Activated T-cell treated with anti-CD3 and anti-CD28 coated beads, Interleukin-2, amount 50 U/mL, for 24 hours (primary cell): Measurements from ENCODE around the gene ZBTB24.
A peak's percentile ranks its signal among the peaks of the same experiment; 100 is the strongest.
"Not testable (repeated sequence)": the region's sequence is repeated elsewhere in the genome, so short reads cannot be mapped to it uniquely, and the experiment has no call there.

ENCODE experiments used
- DNase-seq: peaks from one replicate; pipeline ENCODE4 v3.0.0-alpha.2; 2020
- H3K27ac Mint-ChIP-seq: 2 replicates; pipeline ENCODE4 v1.8.0; 2020; ENCODE audit warnings: mild to moderate bottlenecking, mixed read lengths
- H3K27me3 Mint-ChIP-seq: 2 replicates; pipeline ENCODE4 v1.8.0; 2020; ENCODE audit warnings: mixed read lengths
- H3K36me3 Mint-ChIP-seq: 2 replicates; pipeline ENCODE4 v1.8.0; 2020; ENCODE audit warnings: low read depth, mixed read lengths
- H3K4me1 Mint-ChIP-seq: 2 replicates; pipeline ENCODE4 v1.8.0; 2020; ENCODE audit warnings: low read depth, mixed read lengths
- H3K4me3 Mint-ChIP-seq: 2 replicates; pipeline ENCODE4 v1.8.0; 2020; ENCODE audit warnings: mild to moderate bottlenecking, moderate library complexity, mixed read lengths
- H3K9me3 Mint-ChIP-seq: 2 replicates; pipeline ENCODE4 v1.8.0; 2020; ENCODE audit warnings: mixed read lengths

Gene ZBTB24

DNA sequence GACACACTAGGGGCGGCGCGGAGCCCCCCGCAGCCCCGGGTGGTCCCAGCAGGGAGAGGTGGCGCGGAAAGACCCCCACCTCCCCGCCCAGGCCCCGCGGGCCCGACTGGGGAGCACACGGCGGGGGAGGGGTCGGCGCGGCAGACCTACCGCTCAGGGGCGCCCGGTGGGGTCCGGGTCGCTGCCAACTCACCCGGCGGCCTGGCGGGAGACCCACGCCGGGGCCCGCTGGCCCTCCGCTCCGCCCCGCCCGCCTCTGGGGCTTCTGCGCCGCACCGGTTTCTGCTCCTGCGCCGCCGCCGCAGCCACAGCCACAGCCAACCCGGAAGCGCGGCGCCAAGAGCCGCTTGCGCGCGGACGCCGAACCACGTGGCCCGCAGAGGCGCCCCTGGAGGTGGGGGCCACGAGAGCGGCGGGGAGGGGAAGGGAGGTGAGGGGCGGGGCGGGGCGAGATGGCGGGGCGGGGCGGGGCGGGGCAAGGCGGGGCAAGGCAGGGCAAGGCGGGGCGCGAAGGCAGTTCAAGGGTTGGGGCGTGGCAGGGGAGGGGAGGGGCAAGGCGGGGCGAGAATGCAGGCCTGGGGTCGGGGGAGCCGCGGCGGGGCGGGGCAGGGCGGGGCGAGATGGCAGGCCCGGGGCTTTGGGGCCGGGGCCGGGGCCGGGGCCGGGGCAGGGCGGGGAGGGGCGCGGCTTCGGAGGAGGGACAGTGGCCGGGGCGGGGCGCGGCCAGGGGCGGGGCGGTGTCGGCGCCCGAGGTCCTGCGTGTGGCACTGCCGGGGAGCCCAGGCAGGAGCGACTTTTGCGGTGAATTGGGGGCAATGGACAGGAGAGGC is at the start of gene ZBTB24:
ZBTB24 (minus strand) TSS at position 315 of the 830 bp plus-strand sequence. CDS start 1,193 bp downstream, outside the sequence.
- Mint-ChIP-seq H3K9me3 (no peaks in the 10 kb centered on the region), H3K4me1 (peaks cover 54% of the 10 kb centered on the region), H3K27me3 (no peaks in the 10 kb centered on the region), H3K36me3 (peaks cover 42% of the 10 kb centered on the region), H3K27ac (peak within 1 kb of the TSS; percentile 89), H3K4me3 (peak within 1 kb of the TSS; percentile 94)
- peak; percentile 88 for DNase-seq

DNA sequence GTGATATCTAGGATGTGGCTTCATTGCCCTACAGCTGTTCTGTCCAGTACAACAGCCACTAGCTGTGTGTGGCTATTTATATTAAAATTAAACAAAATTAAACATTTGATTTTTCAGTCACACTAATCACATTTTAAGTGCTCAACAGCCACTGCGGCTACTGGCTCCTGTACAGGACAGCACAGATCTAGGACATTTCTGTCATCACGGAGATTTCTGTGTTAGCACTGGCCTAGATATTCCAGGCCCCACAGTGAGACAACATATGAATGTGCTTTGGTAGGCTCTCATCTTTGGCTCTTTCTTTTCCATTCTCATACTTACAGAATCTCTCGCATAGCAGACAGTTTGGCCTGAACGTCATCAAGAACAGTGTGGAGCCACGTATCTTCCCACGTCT is 48.4 kb upstream of the ZBTB24 start:
- Mint-ChIP-seq H3K36me3 (no peaks in the 10 kb centered on the region), H3K9me3 (no peaks in the 10 kb centered on the region), H3K4me1 (no peaks in the 10 kb centered on the region), H3K27me3 (no peaks in the 10 kb centered on the region), H3K27ac (no peak overlapping the region), H3K4me3 (no peak overlapping the region)
- no peak for DNase-seq

DNA sequence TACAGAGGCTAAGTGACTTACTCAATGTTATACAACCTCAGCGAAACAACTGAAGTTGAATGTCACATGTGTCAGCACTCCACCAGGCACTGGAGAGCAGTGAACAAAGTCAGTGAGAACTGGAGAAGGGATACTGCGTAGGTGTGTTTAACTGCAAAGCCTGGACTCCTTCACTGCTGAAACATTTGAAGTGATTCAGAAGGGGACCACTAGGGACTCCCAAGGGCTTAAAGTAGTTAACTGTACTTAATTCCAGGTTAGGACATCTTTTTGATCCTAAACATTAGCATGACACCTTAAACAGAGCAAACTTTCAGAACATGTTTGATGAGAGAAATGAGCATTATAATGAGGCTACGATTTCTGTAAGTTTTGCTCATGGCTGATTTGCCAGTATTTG is 45.0 kb upstream of the ZBTB24 start:
- H3K9me3 Mint-ChIP-seq, result peaks cover 7% of the 10 kb centered on the region
- H3K27ac Mint-ChIP-seq, result no peak overlapping the region
- no peak for DNase-seq
- H3K4me3 Mint-ChIP-seq, result no peak overlapping the region
- no peaks in the 10 kb centered on the region for H3K27me3 Mint-ChIP-seq
- peaks cover 4% of the 10 kb centered on the region for H3K36me3 Mint-ChIP-seq
- no peaks in the 10 kb centered on the region for H3K4me1 Mint-ChIP-seq

DNA sequence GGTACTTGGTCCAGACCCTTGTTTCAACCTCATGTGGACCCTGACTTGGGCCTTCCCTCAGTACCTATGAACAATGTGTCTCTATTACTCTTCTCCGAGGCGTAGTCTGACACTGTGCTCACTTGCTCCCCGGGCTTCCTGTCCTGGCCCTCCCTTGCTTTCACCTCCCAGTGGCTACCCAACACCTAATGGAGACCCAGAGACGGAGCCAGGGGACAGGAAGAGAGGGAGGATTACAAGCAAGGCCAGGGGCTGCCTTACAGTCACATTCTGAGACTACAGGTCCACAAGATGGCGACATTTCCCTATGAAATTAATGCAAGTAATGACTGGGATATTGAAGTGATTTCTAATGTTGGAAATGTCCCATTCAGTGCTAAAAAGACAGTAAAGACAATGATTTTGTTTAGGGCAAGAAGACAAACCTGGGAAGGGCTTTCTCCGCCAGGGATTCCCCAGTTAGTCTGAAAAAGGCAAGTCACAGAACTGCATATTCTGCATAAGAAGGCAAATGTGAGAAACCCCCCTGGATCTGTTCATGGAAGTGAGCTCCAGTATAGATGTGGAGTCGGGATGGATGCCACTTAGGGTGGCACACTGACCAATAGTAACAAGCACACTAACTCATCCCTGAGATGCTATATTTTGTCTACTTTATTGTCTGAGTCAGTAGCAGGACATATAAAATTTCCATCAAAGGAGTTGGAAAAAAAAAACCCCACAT is 44.0 kb upstream of the ZBTB24 start:
- no peak overlapping the region for H3K4me3 Mint-ChIP-seq
- H3K9me3 Mint-ChIP-seq, result peaks cover 7% of the 10 kb centered on the region
- no peaks in the 10 kb centered on the region for H3K27me3 Mint-ChIP-seq
- DNase-seq, result peak; percentile 55
- no peaks in the 10 kb centered on the region for H3K4me1 Mint-ChIP-seq
- H3K27ac Mint-ChIP-seq, result no peak overlapping the region
- H3K36me3 Mint-ChIP-seq, result peaks cover 4% of the 10 kb centered on the region

DNA sequence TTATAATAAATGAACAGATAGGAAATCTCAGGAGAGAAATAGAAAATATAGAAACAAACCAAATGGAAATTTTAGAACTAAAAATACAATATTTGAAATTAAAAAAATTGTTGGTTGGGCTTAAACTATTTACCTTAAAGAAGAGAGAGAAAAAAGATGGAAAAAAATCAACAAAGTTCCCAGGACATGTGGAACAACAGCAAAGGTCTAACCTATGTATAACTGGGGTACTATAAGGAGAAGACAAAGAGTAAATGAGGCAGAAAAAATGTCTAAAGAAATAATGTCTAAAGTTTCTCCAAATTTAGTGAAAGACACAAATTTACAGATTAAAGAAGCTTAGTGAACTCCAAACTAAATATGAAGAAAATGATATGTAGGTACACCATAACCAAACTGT is 41.1 kb upstream of the ZBTB24 start:
- Mint-ChIP-seq H3K36me3 (peaks cover 4% of the 10 kb centered on the region), H3K27me3 (no peaks in the 10 kb centered on the region), H3K4me1 (peaks cover 1% of the 10 kb centered on the region), H3K27ac (no peak overlapping the region), H3K4me3 (no peak overlapping the region), H3K9me3 (peaks cover 7% of the 10 kb centered on the region)
- no peak for DNase-seq

DNA sequence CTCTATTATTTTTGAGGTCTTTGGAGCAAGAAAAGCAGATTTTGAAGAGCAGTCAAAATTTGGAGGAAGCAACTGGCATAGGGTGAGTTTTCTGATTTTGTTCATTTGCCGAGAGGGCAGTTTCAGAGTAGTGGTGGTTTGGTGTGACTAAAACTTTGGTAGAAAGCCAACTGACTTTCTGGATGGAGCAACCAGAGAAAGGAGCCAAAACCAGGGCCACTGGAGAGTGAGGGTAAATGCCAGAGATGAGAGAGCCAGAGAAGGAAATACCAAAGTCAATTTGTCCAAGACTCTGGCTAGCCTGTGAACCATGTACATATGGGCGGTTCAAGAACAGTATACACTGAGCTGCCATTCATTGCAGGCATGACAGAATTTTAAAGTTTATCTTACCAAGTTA is 40.5 kb upstream of the ZBTB24 start:
- H3K27me3 Mint-ChIP-seq, result no peaks in the 10 kb centered on the region
- H3K36me3 Mint-ChIP-seq, result peaks cover 4% of the 10 kb centered on the region
- peaks cover 7% of the 10 kb centered on the region for H3K9me3 Mint-ChIP-seq
- peaks cover 1% of the 10 kb centered on the region for H3K4me1 Mint-ChIP-seq
- no peak for DNase-seq
- no peak overlapping the region for H3K27ac Mint-ChIP-seq
- H3K4me3 Mint-ChIP-seq, result no peak overlapping the region

DNA sequence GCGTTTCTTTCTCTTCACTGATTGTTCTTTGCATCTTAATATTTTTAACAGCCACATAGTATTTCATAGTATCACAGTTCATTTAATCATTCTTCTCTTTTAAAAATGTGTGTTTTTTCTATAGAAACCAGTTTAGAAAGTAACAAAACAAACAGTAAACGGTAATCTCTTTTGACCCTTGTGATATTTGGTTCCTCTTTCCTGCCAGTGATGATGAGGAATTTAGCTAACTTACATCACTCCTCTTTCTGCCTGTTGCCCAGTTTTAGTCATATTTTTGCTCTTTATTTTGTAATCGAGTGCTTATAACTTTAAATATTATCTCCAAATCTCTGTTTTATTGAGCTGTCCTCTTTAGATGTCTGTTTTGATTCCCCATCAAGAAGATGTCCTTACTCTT is 38.1 kb upstream of the ZBTB24 start:
- Mint-ChIP-seq H3K36me3 (peaks cover 4% of the 10 kb centered on the region), H3K4me3 (no peak overlapping the region), H3K9me3 (peaks cover 7% of the 10 kb centered on the region), H3K4me1 (peaks cover 15% of the 10 kb centered on the region), H3K27me3 (no peaks in the 10 kb centered on the region), H3K27ac (no peak overlapping the region)
- no peak for DNase-seq

DNA sequence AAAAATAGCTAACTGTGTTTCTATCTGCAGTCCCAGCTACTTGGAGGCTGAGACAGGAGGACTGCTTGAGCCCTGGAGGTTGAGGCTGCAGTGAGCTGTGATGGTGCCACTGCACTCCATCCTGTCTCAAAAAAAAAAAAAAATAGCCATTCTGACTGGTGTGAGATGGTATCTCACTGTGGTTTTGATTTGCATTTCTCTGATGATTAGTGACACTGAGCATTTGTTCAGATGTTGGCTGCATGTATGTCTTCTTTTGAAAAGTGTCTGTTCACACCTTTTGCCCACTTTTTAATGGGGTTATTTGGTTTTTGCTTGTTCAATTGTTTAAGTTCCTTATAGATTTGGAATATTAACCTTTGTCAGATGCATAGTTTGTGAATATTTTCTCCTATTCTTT is 36.6 kb upstream of the ZBTB24 start:
- peaks cover 29% of the 10 kb centered on the region for H3K4me1 Mint-ChIP-seq
- H3K36me3 Mint-ChIP-seq, H3K4me3 Mint-ChIP-seq, DNase-seq, H3K27me3 Mint-ChIP-seq, H3K9me3 Mint-ChIP-seq, H3K27ac Mint-ChIP-seq: not testable (repeated sequence)

DNA sequence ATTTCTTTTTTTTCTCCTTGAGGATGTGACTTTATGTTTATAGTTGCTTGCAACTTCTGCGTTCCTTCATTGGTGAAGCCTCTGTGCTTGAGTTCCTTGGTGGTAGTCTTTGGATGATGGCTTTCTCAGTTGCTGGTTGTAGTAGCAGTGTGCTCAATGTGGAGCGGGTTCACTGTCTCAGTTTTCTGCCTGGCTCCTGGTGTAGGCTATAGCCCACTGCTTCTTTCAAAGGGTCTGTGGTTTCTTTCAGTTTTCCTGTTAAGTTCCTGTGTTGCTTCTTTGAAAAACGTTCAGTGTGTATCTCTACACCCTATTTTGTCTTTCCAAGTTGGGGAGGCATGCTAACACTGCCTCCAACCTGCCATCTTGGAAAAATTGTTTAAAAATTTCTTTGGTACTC is 33.9 kb upstream of the ZBTB24 start:
- Mint-ChIP-seq H3K4me3 (no peak overlapping the region), H3K27me3 (no peaks in the 10 kb centered on the region)
- no peak for DNase-seq

DNA sequence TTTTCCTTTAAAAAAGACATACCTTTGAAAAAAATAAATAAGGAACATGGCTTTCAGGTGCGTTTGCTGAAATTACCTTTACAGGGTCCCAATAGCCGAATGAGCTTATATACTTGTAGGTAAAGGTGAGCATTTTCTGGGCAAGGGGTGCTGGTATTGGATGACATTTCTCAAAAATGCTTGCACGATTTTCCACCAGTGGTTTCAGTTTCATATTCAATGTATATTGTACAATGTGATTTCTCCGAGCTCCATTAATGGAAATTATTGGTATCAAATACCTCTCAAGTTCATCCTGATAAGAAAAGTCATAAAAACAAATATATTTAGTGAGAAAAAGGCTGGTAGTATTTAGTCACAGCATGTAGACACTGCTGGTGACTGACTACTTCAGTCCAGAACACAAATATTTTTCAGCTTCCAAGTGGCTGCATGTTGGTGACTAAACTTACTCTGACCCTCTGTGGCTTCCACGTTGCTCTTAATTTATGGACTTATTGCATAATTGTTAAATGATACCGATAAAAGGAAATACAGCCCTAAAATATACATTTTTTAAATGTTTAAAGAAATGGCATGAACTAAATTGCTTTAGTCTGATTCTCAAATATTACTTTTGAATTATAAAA is 32.9 kb upstream of the ZBTB24 start:
- H3K36me3 Mint-ChIP-seq, result no peaks in the 10 kb centered on the region
- DNase-seq, result no peak
- peaks cover 37% of the 10 kb centered on the region for H3K4me1 Mint-ChIP-seq
- no peaks in the 10 kb centered on the region for H3K27me3 Mint-ChIP-seq
- H3K27ac Mint-ChIP-seq, result peak overlapping the region; percentile 62
- H3K9me3 Mint-ChIP-seq, result no peaks in the 10 kb centered on the region
- H3K4me3 Mint-ChIP-seq, result peak overlapping the region; percentile 43

More for the DNA sequence above, 33.9 kb upstream of the ZBTB24 start:
- H3K4me1 Mint-ChIP-seq, result peaks cover 37% of the 10 kb centered on the region
- peak overlapping the region; percentile 19 for H3K27ac Mint-ChIP-seq
- no peaks in the 10 kb centered on the region for H3K36me3 Mint-ChIP-seq
- no peaks in the 10 kb centered on the region for H3K9me3 Mint-ChIP-seq

DNA sequence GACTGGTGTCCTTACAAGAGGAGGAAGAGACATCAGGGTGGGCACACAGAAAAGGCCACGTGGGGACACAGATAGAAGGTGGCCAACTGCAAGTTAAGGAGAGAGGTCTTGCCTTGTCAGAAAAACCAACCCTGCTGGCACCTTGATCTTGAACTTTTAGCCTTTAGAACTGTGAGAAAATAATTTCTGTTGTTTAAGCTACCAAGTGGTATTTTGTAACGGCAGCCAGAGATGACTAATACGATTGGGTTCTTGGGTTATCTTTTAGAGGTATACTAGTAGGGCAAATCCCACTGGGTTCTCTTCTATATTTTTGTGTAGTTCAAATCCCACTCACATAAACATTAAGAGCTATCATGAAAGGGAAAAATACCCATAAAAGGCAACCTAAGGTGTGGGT is 31.9 kb upstream of the ZBTB24 start:
- H3K27ac Mint-ChIP-seq, result peak overlapping the region; percentile 20
- no peak overlapping the region for H3K4me3 Mint-ChIP-seq
- no peaks in the 10 kb centered on the region for H3K9me3 Mint-ChIP-seq
- peaks cover 37% of the 10 kb centered on the region for H3K4me1 Mint-ChIP-seq
- no peaks in the 10 kb centered on the region for H3K36me3 Mint-ChIP-seq
- no peaks in the 10 kb centered on the region for H3K27me3 Mint-ChIP-seq
- DNase-seq, result no peak

DNA sequence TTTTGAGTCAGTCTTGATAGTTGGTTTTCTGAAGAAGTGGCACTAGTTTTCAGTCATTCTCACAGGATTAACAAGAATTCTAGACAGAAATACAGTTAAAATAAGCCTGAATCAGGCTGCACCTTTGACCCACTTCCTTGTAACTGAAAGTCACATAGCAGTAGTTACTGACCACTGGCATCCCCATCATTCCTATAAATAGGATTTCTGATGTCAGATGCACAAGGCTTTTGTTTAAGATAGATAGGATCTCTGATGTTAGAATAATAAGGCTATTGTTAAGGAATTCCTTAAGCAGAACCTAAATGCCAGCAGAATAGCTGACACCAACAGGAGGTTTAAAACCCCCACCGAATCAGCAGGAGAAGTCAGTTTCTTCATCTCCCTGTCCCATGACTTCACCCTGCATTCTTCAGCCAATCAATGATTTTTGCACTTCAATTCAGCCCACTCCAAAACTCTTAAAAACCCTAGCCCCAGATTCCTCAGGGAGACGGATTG is 30.6 kb upstream of the ZBTB24 start:
- no peak for DNase-seq
- Mint-ChIP-seq H3K9me3 (no peaks in the 10 kb centered on the region), H3K4me1 (peaks cover 36% of the 10 kb centered on the region), H3K27me3 (no peaks in the 10 kb centered on the region), H3K27ac (no peak overlapping the region), H3K4me3 (no peak overlapping the region), H3K36me3 (no peaks in the 10 kb centered on the region)

DNA sequence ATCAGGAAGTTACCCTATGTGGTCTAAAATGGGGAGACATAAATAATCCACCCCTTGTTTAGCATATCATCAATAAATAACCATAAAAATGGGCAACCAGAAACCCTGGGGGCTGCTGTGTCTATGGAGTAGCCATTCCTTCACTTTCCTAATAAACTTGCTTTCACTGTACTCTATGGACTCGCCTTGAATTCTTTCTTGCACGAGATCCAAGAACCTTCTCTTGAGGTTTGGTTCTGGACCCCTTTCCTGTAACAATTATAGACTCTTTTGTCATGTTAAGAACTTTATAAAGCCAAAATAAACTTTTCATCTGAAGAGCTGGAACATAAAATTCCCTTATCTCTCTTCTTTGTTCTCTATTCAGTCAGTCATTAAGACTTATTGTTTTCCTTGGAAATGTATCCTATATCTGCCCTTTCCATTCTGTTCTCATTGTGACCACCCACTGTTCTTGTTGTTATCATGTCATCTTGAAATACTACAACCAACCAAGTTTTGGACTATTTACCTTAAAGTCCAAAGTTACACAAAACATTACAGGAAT is 29.3 kb upstream of the ZBTB24 start:
- Mint-ChIP-seq H3K27me3 (no peaks in the 10 kb centered on the region), H3K27ac (no peak overlapping the region), H3K36me3 (no peaks in the 10 kb centered on the region), H3K4me1 (peaks cover 35% of the 10 kb centered on the region), H3K4me3 (no peak overlapping the region), H3K9me3 (no peaks in the 10 kb centered on the region)
- no peak for DNase-seq

DNA sequence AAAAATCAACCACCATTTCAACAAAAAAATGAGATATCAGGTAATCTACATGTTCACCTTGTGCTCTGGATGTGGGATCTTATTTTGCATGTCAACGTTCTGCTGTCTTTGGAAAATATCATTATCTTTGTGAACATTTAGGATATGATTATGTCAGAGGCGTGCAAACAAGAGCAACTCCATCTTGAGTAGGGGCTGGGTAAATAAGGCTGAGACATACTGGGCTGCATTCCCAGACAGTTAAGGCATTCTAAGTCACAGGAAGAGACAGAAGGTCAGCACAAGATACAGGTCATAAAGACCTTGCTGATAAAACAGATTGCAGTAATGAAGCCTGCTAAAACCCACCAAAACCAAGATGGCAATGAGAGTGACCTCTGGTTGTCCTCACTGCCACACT is 28.8 kb upstream of the ZBTB24 start:
- DNase-seq, result no peak
- no peaks in the 10 kb centered on the region for H3K27me3 Mint-ChIP-seq
- H3K9me3 Mint-ChIP-seq, result no peaks in the 10 kb centered on the region
- no peak overlapping the region for H3K27ac Mint-ChIP-seq
- H3K4me3 Mint-ChIP-seq, result no peak overlapping the region
- no peaks in the 10 kb centered on the region for H3K36me3 Mint-ChIP-seq
- peaks cover 29% of the 10 kb centered on the region for H3K4me1 Mint-ChIP-seq
